ENCODE data around the gene IGF2R.

Gene IGF2R

DNA sequence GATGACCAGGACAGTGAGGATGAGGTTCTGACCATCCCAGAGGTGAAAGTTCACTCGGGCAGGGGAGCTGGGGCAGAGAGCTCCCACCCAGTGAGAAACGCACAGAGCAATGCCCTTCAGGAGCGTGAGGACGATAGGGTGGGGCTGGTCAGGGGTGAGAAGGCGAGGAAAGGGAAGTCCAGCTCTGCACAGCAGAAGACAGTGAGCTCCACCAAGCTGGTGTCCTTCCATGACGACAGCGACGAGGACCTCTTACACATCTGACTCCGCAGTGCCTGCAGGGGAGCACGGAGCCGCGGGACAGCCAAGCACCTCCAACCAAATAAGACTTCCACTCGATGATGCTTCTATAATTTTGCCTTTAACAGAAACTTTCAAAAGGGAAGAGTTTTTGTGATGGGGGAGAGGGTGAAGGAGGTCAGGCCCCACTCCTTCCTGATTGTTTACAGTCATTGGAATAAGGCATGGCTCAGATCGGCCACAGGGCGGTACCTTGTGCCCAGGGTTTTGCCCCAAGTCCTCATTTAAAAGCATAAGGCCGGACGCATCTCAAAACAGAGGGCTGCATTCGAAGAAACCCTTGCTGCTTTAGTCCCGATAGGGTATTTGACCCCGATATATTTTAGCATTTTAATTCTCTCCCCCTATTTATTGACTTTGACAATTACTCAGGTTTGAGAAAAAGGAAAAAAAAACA is 136.1 kb downstream of the IGF2R start:
- TF ChIP-seq, protein P1, sequence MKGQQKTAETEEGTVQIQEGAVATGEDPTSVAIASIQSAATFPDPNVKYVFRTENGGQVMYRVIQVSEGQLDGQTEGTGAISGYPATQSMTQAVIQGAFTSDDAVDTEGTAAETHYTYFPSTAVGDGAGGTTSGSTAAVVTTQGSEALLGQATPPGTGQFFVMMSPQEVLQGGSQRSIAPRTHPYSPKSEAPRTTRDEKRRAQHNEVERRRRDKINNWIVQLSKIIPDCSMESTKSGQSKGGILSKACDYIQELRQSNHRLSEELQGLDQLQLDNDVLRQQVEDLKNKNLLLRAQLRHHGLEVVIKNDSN (IDR thresholded peaks at IDR 0.05) = no peak
- TF ChIP-seq CREB1 (IDR thresholded peaks at IDR 0.05; ENCODE audit: low read depth) (no peak), TCF12 (IDR thresholded peaks at IDR 0.05; ENCODE audit: low read depth) (no peak)
- TF ChIP-seq, protein P2, sequence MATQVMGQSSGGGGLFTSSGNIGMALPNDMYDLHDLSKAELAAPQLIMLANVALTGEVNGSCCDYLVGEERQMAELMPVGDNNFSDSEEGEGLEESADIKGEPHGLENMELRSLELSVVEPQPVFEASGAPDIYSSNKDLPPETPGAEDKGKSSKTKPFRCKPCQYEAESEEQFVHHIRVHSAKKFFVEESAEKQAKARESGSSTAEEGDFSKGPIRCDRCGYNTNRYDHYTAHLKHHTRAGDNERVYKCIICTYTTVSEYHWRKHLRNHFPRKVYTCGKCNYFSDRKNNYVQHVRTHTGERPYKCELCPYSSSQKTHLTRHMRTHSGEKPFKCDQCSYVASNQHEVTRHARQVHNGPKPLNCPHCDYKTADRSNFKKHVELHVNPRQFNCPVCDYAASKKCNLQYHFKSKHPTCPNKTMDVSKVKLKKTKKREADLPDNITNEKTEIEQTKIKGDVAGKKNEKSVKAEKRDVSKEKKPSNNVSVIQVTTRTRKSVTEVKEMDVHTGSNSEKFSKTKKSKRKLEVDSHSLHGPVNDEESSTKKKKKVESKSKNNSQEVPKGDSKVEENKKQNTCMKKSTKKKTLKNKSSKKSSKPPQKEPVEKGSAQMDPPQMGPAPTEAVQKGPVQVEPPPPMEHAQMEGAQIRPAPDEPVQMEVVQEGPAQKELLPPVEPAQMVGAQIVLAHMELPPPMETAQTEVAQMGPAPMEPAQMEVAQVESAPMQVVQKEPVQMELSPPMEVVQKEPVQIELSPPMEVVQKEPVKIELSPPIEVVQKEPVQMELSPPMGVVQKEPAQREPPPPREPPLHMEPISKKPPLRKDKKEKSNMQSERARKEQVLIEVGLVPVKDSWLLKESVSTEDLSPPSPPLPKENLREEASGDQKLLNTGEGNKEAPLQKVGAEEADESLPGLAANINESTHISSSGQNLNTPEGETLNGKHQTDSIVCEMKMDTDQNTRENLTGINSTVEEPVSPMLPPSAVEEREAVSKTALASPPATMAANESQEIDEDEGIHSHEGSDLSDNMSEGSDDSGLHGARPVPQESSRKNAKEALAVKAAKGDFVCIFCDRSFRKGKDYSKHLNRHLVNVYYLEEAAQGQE (IDR thresholded peaks at IDR 0.05; ENCODE audit: low read depth) = no peak

DNA sequence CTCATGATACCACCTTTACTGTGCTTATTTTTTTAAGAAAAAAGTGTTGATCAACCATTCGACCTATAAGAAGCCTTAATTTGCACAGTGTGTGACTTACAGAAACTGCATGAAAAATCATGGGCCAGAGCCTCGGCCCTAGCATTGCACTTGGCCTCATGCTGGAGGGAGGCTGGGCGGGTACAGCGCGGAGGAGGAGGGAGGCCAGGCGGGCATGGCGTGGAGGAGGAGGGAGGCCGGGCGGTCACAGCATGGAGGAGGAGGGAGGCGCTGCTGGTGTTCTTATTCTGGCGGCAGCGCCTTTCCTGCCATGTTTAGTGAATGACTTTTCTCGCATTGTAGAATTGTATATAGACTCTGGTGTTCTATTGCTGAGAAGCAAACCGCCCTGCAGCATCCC is 137.1 kb downstream of the IGF2R start:
- TF ChIP-seq, protein P1 (IDR thresholded peaks at IDR 0.05) = no peak
- TF ChIP-seq ZBTB7A (IDR thresholded peaks at IDR 0.05; ENCODE audit: low read depth) (no peak), FOXM1 (IDR thresholded peaks at IDR 0.05; ENCODE audit: borderline replicate concordance, low read depth) (no peak), NFIC (IDR thresholded peaks at IDR 0.05) (no peak), CEBPB (IDR thresholded peaks at IDR 0.05) (no peak), TAF1 (IDR thresholded peaks at IDR 0.05; ENCODE audit: low read depth) (no peak), RAD21 (IDR thresholded peaks at IDR 0.05; ENCODE audit: low read depth) (no peak), TCF12 (IDR thresholded peaks at IDR 0.05; ENCODE audit: low read depth) (no peak), EGR1 (IDR thresholded peaks at IDR 0.05) (no peak), TEAD4 (IDR thresholded peaks at IDR 0.05) (no peak), YY1 (IDR thresholded peaks at IDR 0.05; ENCODE audit: low read depth) (no peak), EP300 (IDR thresholded peaks at IDR 0.05; ENCODE audit: borderline replicate concordance) (no peak)
- TF ChIP-seq, protein P3, sequence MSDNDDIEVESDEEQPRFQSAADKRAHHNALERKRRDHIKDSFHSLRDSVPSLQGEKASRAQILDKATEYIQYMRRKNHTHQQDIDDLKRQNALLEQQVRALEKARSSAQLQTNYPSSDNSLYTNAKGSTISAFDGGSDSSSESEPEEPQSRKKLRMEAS (IDR thresholded peaks at IDR 0.05) = no peak
- TF ChIP-seq, protein P2 (IDR thresholded peaks at IDR 0.05; ENCODE audit: low read depth) = no peak

DNA sequence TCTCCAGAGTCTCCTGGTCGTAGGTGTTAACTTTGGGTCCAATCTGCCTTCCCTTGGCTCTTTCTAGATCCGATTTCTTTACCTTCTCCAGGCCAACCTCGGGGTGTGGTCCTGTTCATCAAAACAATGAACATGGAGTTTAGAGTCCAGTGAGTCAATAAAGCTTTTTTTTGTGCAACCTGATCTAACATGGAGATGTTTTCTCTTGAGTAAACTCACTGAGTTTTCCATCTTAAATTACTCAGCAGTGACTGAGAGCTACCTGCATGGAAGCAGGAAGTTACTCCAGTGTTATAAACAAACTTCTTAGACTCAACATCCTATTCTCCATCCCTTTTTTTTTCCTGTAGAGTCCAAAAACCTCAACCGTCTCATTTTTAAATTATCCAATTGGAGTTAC is 137.8 kb downstream of the IGF2R start:
- TF ChIP-seq, protein P1 (IDR thresholded peaks at IDR 0.05) = no peak
- TF ChIP-seq TEAD4 (IDR thresholded peaks at IDR 0.05) (no peak), FOXM1 (IDR thresholded peaks at IDR 0.05; ENCODE audit: borderline replicate concordance, low read depth) (no peak), TAF1 (IDR thresholded peaks at IDR 0.05; ENCODE audit: low read depth) (no peak), ZBTB7A (IDR thresholded peaks at IDR 0.05; ENCODE audit: low read depth) (no peak), NFIC (IDR thresholded peaks at IDR 0.05) (no peak), TCF12 (IDR thresholded peaks at IDR 0.05; ENCODE audit: low read depth) (no peak), EP300 (IDR thresholded peaks at IDR 0.05; ENCODE audit: borderline replicate concordance) (no peak), CEBPB (IDR thresholded peaks at IDR 0.05) (no peak), RAD21 (IDR thresholded peaks at IDR 0.05; ENCODE audit: low read depth) (no peak), CREB1 (IDR thresholded peaks at IDR 0.05; ENCODE audit: low read depth) (no peak), YY1 (IDR thresholded peaks at IDR 0.05; ENCODE audit: low read depth) (no peak), EGR1 (IDR thresholded peaks at IDR 0.05) (no peak)
- TF ChIP-seq, protein P3 (IDR thresholded peaks at IDR 0.05) = no peak
- TF ChIP-seq, protein P2 (IDR thresholded peaks at IDR 0.05; ENCODE audit: low read depth) = no peak

DNA sequence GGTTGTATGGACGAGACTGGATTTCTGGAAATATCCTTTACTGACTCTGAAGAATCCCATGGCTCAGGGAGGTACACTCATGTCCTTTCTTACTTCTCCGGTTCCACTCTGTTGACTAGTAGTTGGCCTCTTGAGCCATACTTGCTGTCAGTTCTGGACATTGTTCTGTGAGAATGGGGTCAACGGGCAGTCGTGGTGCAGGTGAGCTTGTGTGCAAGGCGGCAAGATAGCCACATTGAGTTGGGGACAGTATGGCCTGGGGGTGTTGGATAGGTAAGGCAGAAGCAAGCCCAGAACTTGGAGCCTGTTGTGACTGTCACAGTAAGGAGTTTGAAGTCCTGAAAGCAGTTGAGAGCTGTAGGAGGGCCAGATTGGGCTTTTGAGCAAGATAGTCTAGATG is 139.2 kb downstream of the IGF2R start:
- TF ChIP-seq CREB1 (IDR thresholded peaks at IDR 0.05; ENCODE audit: low read depth) (no peak), RAD21 (IDR thresholded peaks at IDR 0.05; ENCODE audit: low read depth) (no peak), CEBPB (IDR thresholded peaks at IDR 0.05) (no peak), NFIC (IDR thresholded peaks at IDR 0.05) (no peak), YY1 (IDR thresholded peaks at IDR 0.05; ENCODE audit: low read depth) (no peak), EP300 (IDR thresholded peaks at IDR 0.05; ENCODE audit: borderline replicate concordance) (no peak), ZBTB7A (IDR thresholded peaks at IDR 0.05; ENCODE audit: low read depth) (no peak)
- TF ChIP-seq, protein P2 (IDR thresholded peaks at IDR 0.05; ENCODE audit: low read depth) = no peak
- TF ChIP-seq, protein P1 (IDR thresholded peaks at IDR 0.05) = no peak

All from Ishikawa (cell line).